Uterus (tissue), 2 donors: ENCODE measurements around the gene SERAC1.
"Not testable (repeated sequence)": the region's sequence is repeated elsewhere in the genome, so short reads cannot be mapped to it uniquely, and the experiment has no call there.

Source experiments
- CTCF ChIP-seq, 4 experiments: fragments of 200-600 bp in 2 of 4; fragments of 450-650 bp in 2 of 4; sonication (generic) in 2 of 4; IDR thresholded peaks; one replicate each; pipeline ENCODE4 v1.5.1; 2016 to 2019; ENCODE audit warnings: antibody characterized with exemption in 4 of 4, mild to moderate bottlenecking in 2 of 4, moderate library complexity in 1 of 4
- POLR2A ChIP-seq, 2 donors: fragments of 450-650 bp; IDR thresholded peaks; one replicate each; pipeline ENCODE4 v1.6.1; 2016; ENCODE audit warnings: antibody characterized with exemption in 2 of 2, mild to moderate bottlenecking in 1 of 2, moderate library complexity in 1 of 2

GRCh38 chr6:158208226-158209030 lies 40.4 kb upstream of the SERAC1 start:
- TF ChIP-seq POLR2A, CTCF (IDR thresholded peaks at IDR 0.05): not testable (repeated sequence)
